HepG2 (cell line): ENCODE data around the gene AZU1. TPM values are rescaled to one million over a fixed set of nuclear protein-coding genes. Genes with fewer than 3 reads are reported as not detected.

Experiments
- BHLHE40 ChIP-seq: IDR thresholded peaks from 2 replicates; pipeline ENCODE4 v1.6.1; 2011; ENCODE audit warnings: low read length, improper control_type of control experiment
- CBX5 ChIP-seq: sonication (generic); formaldehyde crosslinking; IDR thresholded peaks from 2 replicates; pipeline ENCODE4 v1.4.0; 2020; ENCODE audit warnings: missing genetic modification reagents, borderline replicate concordance
- GLI4 ChIP-seq: sonication (generic); formaldehyde crosslinking; IDR thresholded peaks from 2 replicates; pipeline ENCODE4 v1.5.1; 2020; ENCODE audit warnings: missing genetic modification reagents, mild to moderate bottlenecking, moderate library complexity, borderline replicate concordance
- KAT7 ChIP-seq: IDR thresholded peaks from 2 replicates; pipeline ENCODE4 v1.6.1; 2018; ENCODE audit warnings: borderline replicate concordance, missing compliant biosample characterization
- KIAA2018 ChIP-seq: sonication (generic); formaldehyde crosslinking; IDR thresholded peaks from 2 replicates; pipeline ENCODE4 v1.5.0; 2020; ENCODE audit warnings: mild to moderate bottlenecking, missing genetic modification reagents, borderline replicate concordance
- SALL2 ChIP-seq: sonication (generic); formaldehyde crosslinking; IDR thresholded peaks from 2 replicates; pipeline ENCODE4 v1.8.1; 2023; ENCODE audit warnings: mild to moderate bottlenecking, missing genetic modification reagents, inconsistent platforms
- SRSF9 ChIP-seq: fragments of 200-400 bp; formaldehyde crosslinking; IDR thresholded peaks from 2 replicates; pipeline ENCODE4 v1.6.1; 2018; ENCODE audit warnings: borderline replicate concordance, mild to moderate bottlenecking, low read depth, low read length; ENCODE audit not compliant: insufficient read depth, poor library complexity, severe bottlenecking
- ZFP36L1 ChIP-seq: sonication (generic); formaldehyde crosslinking; IDR thresholded peaks from 2 replicates; pipeline ENCODE4 v1.8.0; 2022; ENCODE audit warnings: mild to moderate bottlenecking, missing genetic modification reagents, moderate library complexity
- ZKSCAN1 ChIP-seq: fragments of 150-350 bp; IDR thresholded peaks from 2 replicates; pipeline ENCODE4 v1.6.1; 2014; ENCODE audit warnings: low read length
- ZNF296 ChIP-seq: sonication (generic); formaldehyde crosslinking; conservative IDR thresholded peaks from 2 replicates; pipeline ENCODE4 v1.5.0; 2020; ENCODE audit warnings: mild to moderate bottlenecking, missing genetic modification reagents
- ZNF780A ChIP-seq: sonication (generic); formaldehyde crosslinking; IDR thresholded peaks from 2 replicates; pipeline ENCODE4 v1.8.0; 2022; ENCODE audit warnings: mild to moderate bottlenecking, missing genetic modification reagents, moderate library complexity
- polyA plus RNA-seq, 8 experiments: library from polyadenylated mRNA; depleted of rRNA in 3 of 8; stranded (reverse) in 7 of 8; unstranded in 1 of 8; fragments of >200 nt; fragmentation: Illumina TruSeq in 4 of 8; extraction: Trizol in 4 of 8; gene quantifications; 2 replicates each; pipeline versions ENCODE4 v1.2.1 to v1.2.3, GENCODE V29; 2011 to 2016; ENCODE audit warnings: low read depth in 4 of 8, missing spikeins in 1 of 8, mixed read lengths in 1 of 8; ENCODE audit not compliant: insufficient read depth in 1 of 8
- total RNA-seq, 5 experiments: library from RNA; depleted of rRNA; stranded (reverse); fragments of >200 nt; fragmentation: Illumina TruSeq; extraction: Trizol; gene quantifications; 2 replicates each; pipeline ENCODE4 v1.2.3, GENCODE V29; 2016; ENCODE audit warnings: low read depth in 1 of 5
- TF ChIP-seq, protein P1 (sequence below): sonication (generic); formaldehyde crosslinking; IDR thresholded peaks from 2 replicates; pipeline ENCODE4 v1.4.0; 2020; ENCODE audit warnings: mild to moderate bottlenecking, missing genetic modification reagents, borderline replicate concordance

Gene AZU1
- total and polyA plus RNA-seq, 2 of the 13 experiments (the other 11 are each of a cell fraction or from before 2014, with no cell fraction given): not detected

DNA sequence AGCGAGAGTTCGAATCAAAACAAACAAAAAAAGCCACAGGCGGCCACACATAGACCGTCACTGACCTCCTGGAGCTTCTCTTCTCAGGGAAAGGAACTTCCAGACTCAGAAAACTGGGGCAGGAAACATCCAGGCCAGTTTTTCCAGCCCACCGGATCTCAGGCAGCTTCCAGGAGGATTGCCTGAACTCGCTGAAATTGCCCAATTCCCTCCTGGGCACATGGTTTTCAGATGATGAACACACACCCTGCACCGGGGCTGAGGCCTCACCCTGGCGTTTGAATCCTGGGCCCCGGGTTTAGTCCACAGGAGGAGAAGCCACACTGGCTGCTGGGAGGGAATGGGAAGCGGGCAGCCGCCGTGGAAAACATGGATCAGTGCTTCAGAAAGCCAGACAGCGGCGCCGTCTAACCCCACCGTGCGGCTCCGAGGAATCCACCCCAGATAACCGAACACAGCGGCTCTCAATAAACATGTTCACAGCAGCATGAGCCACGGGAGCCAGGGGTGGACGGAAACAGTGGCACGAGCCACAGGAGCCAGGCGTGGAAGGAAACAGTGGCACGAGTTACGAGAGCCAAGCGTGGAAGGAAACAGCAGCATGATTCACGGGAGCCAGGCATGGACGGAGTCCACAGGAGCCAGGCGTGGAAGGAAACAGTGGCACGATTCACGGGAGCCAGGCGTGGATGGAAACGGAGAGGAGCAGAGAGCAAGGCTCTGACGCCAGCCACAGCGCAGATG lies 48.6 kb upstream of the AZU1 start (continued):
- TF ChIP-seq ZNF296 (CRISPR knock-in tag) (no peak), SRSF9 (no peak), ZKSCAN1 (no peak), KIAA2018 (no peak), SALL2 (CRISPR knock-in tag) (0 out of 2 replicates have a peak, but pooled peaks have one; percentile 37), CBX5 (peak; percentile 60; the same call in 1 of the 2 replicates), GLI4 (CRISPR knock-in tag) (no peak), BHLHE40 (no peak), ZFP36L1 (peak; percentile 84; the same call in 1 of the 2 replicates), KAT7 (CRISPR knock-in tag) (no peak), ZNF780A (no peak)
- TF ChIP-seq, protein P1, sequence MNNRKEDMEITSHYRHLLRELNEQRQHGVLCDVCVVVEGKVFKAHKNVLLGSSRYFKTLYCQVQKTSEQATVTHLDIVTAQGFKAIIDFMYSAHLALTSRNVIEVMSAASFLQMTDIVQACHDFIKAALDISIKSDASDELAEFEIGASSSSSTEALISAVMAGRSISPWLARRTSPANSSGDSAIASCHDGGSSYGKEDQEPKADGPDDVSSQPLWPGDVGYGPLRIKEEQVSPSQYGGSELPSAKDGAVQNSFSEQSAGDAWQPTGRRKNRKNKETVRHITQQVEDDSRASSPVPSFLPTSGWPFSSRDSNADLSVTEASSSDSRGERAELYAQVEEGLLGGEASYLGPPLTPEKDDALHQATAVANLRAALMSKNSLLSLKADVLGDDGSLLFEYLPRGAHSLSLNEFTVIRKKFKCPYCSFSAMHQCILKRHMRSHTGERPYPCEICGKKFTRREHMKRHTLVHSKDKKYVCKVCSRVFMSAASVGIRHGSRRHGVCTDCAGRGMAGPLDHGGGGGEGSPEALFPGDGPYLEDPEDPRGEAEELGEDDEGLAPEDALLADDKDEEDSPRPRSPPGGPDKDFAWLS: no peak
